Thyroid gland (tissue), 4 donors: ENCODE data around the gene SOD3.

Experiments
- POLR2A ChIP-seq, 2 donors: fragments of 450-650 bp; IDR thresholded peaks; one replicate each; pipeline ENCODE4 v1.6.1; 2017; ENCODE audit warnings: antibody characterized with exemption in 2 of 2, mild to moderate bottlenecking in 2 of 2, moderate library complexity in 1 of 2
- TF ChIP-seq, protein P1 (sequence below), 6 experiments: fragments of 200-600 bp in 3 of 6; fragments of 450-650 bp in 3 of 6; sonication (generic) in 3 of 6; IDR thresholded peaks; one replicate each; pipeline ENCODE4 v1.5.1; 2016 to 2019; ENCODE audit warnings: antibody characterized with exemption in 6 of 6, mild to moderate bottlenecking in 2 of 6, inconsistent platforms in 1 of 6, moderate library complexity in 1 of 6

DNA sequence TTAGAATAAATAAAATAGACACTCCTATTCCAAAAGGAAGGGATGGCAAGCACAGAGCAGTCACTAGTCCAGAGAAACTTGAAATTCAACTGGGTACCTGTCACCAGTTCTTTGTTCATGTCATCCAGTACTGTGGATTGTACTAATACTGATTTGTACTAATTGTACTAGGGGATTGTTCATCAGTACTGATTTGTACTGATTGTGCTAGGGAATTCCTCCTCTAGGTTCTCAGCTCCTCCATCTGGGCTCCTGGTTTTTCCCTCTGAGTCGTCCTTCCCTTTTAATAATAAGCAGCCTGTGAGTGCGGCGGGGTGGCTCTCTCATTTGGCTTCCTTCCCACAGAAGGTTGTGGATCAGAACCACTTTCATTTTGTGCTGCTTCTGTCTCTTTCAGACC, 31.0 kb upstream of the SOD3 start:
- no peak for TF ChIP-seq POLR2A (IDR thresholded peaks at IDR 0.05)
- TF ChIP-seq, protein P1, sequence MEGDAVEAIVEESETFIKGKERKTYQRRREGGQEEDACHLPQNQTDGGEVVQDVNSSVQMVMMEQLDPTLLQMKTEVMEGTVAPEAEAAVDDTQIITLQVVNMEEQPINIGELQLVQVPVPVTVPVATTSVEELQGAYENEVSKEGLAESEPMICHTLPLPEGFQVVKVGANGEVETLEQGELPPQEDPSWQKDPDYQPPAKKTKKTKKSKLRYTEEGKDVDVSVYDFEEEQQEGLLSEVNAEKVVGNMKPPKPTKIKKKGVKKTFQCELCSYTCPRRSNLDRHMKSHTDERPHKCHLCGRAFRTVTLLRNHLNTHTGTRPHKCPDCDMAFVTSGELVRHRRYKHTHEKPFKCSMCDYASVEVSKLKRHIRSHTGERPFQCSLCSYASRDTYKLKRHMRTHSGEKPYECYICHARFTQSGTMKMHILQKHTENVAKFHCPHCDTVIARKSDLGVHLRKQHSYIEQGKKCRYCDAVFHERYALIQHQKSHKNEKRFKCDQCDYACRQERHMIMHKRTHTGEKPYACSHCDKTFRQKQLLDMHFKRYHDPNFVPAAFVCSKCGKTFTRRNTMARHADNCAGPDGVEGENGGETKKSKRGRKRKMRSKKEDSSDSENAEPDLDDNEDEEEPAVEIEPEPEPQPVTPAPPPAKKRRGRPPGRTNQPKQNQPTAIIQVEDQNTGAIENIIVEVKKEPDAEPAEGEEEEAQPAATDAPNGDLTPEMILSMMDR (IDR thresholded peaks at IDR 0.05): no peak
